Testis (tissue), 3 donors: Measurements from ENCODE around the gene COL25A1. TPM values are rescaled to one million over a fixed set of nuclear protein-coding genes. Genes with fewer than 3 reads are reported as not detected.

ENCODE experiments used
- DNase-seq: peaks from one replicate; pipeline ENCODE4 v3.0.0-alpha.2; 2019
- H3K27ac ChIP-seq, 2 donors: fragments of 200-600 bp; sonication (generic); one replicate each; pipeline ENCODE4 v1.5.1; 2019
- H3K27me3 ChIP-seq: fragments of 200-600 bp; sonication (generic); one replicate; pipeline ENCODE4 v1.5.1; 2019
- H3K36me3 ChIP-seq: fragments of 200-600 bp; sonication (generic); one replicate; pipeline ENCODE4 v1.5.1; 2017; ENCODE audit warnings: low read depth; ENCODE audit errors: missing control alignments
- H3K4me1 ChIP-seq: fragments of 200-600 bp; sonication (generic); one replicate; pipeline ENCODE4 v1.5.1; 2019
- H3K4me3 ChIP-seq, 2 donors: fragments of 200-600 bp; sonication (generic); one replicate each; pipeline ENCODE4 v1.5.1; 2017 to 2019
- H3K9me3 ChIP-seq: fragments of 200-600 bp; sonication (generic); one replicate; pipeline ENCODE4 v1.5.1; 2017
- CTCF ChIP-seq, 3 experiments: fragments of 450-650 bp in 2 of 3; fragments of 200-600 bp in 1 of 3; sonication (generic) in 1 of 3; IDR thresholded peaks; one replicate each; pipeline ENCODE4 v1.5.1; 2016 to 2019; ENCODE audit warnings: antibody characterized with exemption in 3 of 3, mild to moderate bottlenecking in 2 of 3, moderate library complexity in 1 of 3
- POLR2A ChIP-seq: fragments of 450-650 bp; IDR thresholded peaks from one replicate; pipeline ENCODE4 v1.6.1; 2017; ENCODE audit warnings: antibody characterized with exemption, mild to moderate bottlenecking, moderate library complexity
- WGBS, 2 donors: methylation state at CpG; one replicate each; pipeline ENCODE4 v1.1.5; 2018; 5-methylcytosine and 5-hydroxymethylcytosine counted together
- intact Hi-C: fragments of 100-400 bp; cut with DNase I; formaldehyde crosslinking; loops from one replicate; pipeline ENCODE4 v1.15.1; 2023; ENCODE audit warnings: low total_unique reads
- polyA plus RNA-seq: library from polyadenylated mRNA; stranded (reverse); fragments of 350-450 nt; fragmentation: Illumina TruSeq; extraction: RNeasy Lipid Tissue Mini Kit (QIAGEN cat#74804); gene quantifications from one replicate; pipeline ENCODE4 v1.2.3, GENCODE V29; 2014; ENCODE audit warnings: low read depth, low replicate concordance; ENCODE audit not compliant: insufficient read depth
- total RNA-seq, 2 donors: library from RNA; depleted of rRNA; stranded (reverse); fragments of >200 nt; gene quantifications; one replicate each; pipeline ENCODE4 v1.2.3, GENCODE V29; 2016

Gene COL25A1
- total and polyA plus RNA-seq, 3 donors from 2014 or later = 11.7 to 19.2 (median 17.2) TPM

GRCh38 chr4:109164011-109164410 lies 138.4 kb downstream of the COL25A1 start:
- no peaks in the 10 kb centered on the region for H3K27me3 ChIP-seq
- intact Hi-C loops = no loop called here

GRCh38 chr4:109163493-109163892 lies 139.0 kb downstream of the COL25A1 start:
- Histone ChIP-seq H3K9me3 (no peaks in the 10 kb centered on the region), H3K27ac (no peak overlapping the region), H3K4me1 (no peaks in the 10 kb centered on the region), H3K36me3 (no peaks in the 10 kb centered on the region), H3K27me3 (no peaks in the 10 kb centered on the region), H3K4me3 (no peak overlapping the region)
- intact Hi-C loops = no loop called here
- no peak for DNase-seq
- TF ChIP-seq CTCF (IDR thresholded peaks at IDR 0.05) = no peak
- TF ChIP-seq POLR2A = no peak

More at GRCh38 chr4:109164011-109164410, 138.4 kb downstream of the COL25A1 start:
- Histone ChIP-seq H3K36me3 (no peaks in the 10 kb centered on the region), H3K27ac (no peak overlapping the region), H3K4me3 (no peak overlapping the region), H3K9me3 (no peaks in the 10 kb centered on the region), H3K4me1 (no peaks in the 10 kb centered on the region)
- no peak for DNase-seq
- TF ChIP-seq CTCF (IDR thresholded peaks at IDR 0.05) (no peak), POLR2A (no peak)

- Histone ChIP-seq H3K4me3 (no peak overlapping the region), H3K4me1 (no peaks in the 10 kb centered on the region), H3K27ac (no peak overlapping the region), H3K36me3 (no peaks in the 10 kb centered on the region), H3K27me3 (no peaks in the 10 kb centered on the region), H3K9me3 (no peaks in the 10 kb centered on the region)
- 88 to 89% methylated on average over 3 of the region's 3 CpGs for WGBS, 2 donors
- no peak for DNase-seq
- intact Hi-C loops = no loop called here
- TF ChIP-seq CTCF (IDR thresholded peaks at IDR 0.05) = no peak
- no peak for TF ChIP-seq POLR2A
Observed at GRCh38 chr4:109162759-109163158, 139.7 kb downstream of the COL25A1 start.

- Histone ChIP-seq H3K4me1 (no peaks in the 10 kb centered on the region), H3K27ac (no peak overlapping the region), H3K27me3 (no peaks in the 10 kb centered on the region), H3K9me3 (no peaks in the 10 kb centered on the region), H3K36me3 (no peaks in the 10 kb centered on the region), H3K4me3 (no peak overlapping the region)
- intact Hi-C loops = no loop called here
- DNase-seq = no peak
- TF ChIP-seq CTCF (IDR thresholded peaks at IDR 0.05) (no peak), POLR2A (no peak)
- WGBS, 2 donors = 86 to 90% methylated on average over 4 of the region's 4 CpGs
Observed at GRCh38 chr4:109160494-109160893, 142.0 kb downstream of the COL25A1 start.

- TF ChIP-seq POLR2A (no peak), CTCF (IDR thresholded peaks at IDR 0.05) (no peak)
- Histone ChIP-seq H3K27me3 (no peaks in the 10 kb centered on the region), H3K4me3 (no peak overlapping the region), H3K27ac (no peak overlapping the region), H3K36me3 (no peaks in the 10 kb centered on the region), H3K4me1 (no peaks in the 10 kb centered on the region), H3K9me3 (no peaks in the 10 kb centered on the region)
- intact Hi-C loops = no loop called here
- DNase-seq = no peak
- WGBS, 2 donors = 87 to 97% methylated on average over 7 of the region's 7 CpGs
Observed at GRCh38 chr4:109157696-109158095, 144.8 kb downstream of the COL25A1 start.
